CD4-positive, alpha-beta T cell treated with Interleukin-6 for 4 hours (primary cell): Measurements from ENCODE around the gene ARMH3.

Source experiments
- DNase-seq: peaks from one replicate; pipeline ENCODE4 v3.0.0-alpha.2; 2020; ENCODE audit warnings: mixed read lengths

ARMH3 gene

DNA sequence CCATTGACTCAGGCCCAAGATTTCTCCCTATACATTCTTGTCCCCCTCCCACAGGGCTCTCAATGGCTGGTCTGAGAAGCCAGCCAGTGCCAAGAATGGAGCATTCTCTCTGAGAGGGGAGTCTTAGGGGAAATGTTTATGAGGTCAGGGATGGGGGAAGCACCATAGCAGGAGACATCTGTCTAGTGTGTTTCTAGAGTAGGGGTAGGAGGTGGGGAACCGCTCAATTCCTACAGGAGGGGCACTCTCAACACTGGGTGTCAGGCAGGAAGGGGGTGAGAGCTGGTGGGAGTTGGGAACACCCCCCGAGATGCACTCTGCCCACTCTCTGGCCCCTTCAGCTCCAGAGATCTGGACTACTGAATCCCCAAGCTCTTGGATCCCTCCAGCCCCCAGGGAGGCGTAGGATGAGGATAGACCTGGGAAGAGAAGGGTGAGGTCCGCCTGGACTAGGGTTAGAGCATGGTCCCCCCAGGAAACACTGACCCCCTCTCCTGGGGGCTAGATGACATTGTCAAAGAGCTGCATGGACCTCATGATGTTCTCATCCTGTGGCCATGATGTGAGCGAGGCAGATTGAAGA is 229.0 kb downstream of the ARMH3 start:
- no peak for DNase-seq

DNA sequence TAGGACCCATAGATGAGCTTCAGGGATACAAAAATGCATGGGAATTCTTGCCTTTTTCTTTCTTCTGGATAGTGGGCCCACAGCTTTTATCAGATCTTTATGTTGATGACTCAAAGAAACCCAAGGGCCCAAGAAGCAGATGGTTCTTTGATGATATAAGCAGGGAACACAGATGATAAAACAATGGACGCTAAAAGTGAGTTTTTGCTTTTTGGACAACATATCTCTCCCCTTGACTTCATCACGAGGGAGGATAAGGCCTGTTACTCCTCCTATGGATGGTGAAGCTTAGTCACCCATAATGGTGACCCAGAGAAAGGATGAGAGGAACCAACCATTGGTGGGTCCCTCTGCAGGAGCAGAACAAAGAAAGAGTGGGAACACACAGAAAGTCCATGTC is 231.2 kb downstream of the ARMH3 start:
- DNase-seq = no peak

DNA sequence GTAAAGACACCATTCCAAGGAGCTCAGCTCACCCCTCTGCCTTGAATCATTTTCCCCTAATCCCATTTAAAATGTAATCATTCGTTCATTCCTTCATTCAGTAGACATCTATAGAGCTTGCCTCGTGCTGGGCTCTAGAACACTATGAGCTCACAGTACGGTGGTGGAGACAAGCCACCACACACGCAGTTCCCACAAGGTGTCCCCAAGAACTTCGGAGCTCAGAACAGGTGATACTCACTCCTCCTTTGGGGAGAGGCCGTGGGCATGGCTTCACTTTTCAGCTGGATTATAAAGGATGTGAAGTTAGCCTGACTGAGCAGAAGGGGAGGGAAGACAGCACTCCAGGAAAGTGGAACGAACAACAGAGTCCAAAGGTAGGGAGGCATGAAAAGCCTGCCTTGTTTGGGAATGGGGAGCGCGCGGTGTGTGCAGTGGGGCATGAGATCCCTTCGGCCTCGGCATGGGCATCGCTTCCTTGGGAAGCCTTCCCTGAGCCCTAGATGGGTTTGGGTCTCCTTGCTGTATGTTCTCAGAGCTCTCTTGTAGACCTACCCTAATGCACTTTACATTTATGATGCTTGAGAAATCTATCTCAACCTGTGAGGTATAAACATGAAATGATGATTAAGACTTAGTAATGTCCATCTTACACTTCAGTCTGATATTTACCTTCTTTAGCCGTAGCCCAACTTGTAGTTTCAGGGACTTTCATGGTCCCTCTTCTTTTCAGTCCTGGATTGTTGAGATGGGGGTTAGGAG is 236.9 kb downstream of the ARMH3 start:
- DNase-seq = no peak

DNA sequence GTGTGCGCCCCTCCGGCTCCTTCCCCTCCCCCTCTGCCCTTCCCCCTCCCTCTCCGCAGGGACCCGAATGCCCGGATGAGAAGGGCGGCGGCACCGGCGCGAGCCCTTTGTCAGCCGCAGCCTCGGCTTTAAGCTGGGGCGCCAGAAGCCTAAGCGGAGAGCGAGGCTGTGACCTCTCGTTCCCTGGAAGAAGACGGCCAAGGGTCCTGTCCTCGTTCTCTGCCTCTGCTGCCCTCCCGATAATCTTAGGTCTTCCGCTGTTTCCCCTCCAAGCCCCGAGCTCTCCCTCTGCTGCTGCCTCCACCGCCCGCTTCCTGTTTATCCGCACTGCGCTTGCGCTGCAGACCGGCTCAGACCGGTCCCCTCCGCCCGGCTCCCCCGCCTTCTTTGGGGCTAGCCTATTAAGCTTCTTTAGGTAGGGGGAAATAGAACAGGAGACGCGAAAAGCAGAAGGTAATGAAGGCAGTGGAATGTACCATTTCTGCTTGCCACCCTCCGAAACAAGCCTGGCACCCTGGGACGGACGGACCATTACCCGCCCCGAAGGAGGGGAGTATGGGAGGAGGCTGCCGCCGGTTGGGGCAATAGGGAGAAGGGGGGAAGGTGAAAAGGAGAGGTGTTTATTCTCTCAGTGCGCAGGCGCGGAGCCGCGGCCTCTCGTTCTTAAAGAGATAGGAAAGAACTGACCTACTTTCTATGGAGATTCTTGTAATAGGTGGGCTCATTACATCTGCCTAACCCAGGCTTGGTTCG is 237.7 kb downstream of the ARMH3 start, which contains the start of gene OGA:
OGA (minus strand) TSS at position 326 of the 753 bp plus-strand sequence. CDS start 422 bp downstream, outside the sequence.
- peak; percentile 99 for DNase-seq

DNA sequence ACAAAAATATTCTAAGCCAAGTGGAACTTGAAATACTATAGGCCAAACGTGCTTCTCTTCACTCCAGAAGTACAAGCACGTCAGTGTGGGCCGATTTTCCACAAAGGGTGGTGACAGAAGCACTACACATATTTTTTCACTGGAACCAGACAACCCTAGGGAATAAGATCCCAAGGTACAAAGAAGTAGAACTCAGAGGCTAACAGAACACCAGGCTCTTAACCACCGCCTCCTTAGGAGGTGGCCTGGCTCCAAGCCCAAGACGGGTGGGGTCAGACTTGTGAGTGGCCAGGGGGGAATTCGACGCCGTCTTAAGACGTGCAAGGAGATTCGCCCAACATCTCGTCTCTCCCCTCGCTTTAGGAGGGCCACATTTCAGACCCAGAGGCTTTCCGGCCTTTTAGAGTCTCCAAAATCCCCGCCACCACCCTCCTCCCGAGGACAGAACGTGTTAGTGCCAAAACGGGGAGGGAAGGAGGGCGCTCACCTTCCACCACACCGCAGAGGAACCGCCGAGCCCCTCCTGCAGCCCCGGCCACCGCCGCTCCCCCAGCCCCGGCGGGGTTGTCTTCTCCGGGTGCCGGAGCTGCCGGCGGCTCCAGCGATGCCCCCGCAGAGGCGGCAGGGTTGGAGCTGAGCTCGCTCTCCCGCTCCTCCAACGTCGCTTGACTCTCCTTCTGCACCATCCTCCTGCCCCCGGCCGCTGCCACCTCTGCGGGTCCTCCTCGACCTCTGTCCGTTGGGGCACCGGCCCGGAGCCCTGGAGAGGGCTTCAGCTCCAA is 238.4 kb downstream of the ARMH3 start:
- peak; percentile 43 for DNase-seq

DNA sequence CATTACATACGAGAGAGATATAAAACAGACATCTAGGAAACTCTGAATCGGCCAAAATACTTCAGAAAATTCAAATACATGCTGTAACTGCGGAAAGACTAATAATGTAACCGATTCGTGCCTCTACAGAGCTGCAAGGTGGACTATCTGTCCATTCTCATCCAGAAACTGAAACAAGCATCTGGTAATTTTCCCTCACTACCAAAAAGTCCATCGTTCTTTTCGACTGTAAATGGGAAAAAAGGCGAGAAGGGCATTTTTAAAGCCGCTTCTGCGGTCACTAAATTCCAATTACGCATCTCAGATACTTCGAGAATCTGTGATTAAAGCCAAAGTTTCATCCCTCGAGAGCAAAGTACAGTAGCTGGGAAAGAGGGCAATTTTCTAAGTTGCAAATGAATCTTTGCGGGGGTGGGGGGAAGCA is 239.0 kb downstream of the ARMH3 start:
- no peak for DNase-seq

DNA sequence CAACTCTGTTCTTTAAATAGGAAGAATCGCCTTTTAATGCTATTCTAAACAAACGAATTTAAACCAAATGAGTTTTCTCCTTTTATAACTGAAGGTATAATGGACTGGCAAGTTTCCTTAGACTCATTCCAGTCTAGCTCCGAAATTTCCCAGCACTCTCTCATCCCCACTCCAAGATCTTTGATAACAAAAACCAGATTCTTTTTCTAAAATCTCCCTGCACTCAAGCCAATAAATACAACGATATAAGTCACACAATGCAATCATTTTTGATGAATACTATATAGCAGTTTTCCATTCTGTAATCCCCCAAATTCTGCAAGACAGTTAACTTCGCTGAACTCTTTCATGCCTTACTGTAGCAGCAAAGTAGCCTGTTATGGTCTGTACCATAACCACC is 239.6 kb downstream of the ARMH3 start:
- no peak for DNase-seq

DNA sequence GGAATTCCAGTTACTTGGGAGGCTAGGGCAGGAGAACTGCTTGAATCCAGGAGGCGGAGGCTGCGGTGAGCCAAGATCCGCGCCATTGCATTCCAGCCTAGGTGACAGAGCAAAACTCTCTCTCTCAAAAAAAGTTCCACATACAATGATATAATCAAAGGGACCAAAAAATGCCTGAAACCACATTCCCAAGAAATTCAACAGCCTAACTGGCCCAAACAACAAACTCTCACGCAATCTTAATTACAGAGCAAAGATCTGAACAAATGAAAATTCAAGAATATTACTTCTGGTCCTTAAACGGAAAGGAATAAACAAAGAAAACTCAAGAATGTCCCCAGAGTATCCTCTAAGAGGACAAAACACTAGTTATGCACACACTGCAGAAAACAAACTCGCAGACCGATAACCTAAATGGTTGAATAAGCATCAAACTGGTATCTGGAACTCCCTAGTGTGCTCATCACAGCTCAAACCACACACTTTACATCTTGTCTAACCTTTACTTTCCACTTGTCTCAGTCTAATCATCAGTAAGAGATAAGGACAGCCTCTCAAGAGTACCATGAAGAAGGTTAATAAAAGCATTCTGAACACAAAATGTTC is 241.4 kb downstream of the ARMH3 start:
- no peak for DNase-seq

DNA sequence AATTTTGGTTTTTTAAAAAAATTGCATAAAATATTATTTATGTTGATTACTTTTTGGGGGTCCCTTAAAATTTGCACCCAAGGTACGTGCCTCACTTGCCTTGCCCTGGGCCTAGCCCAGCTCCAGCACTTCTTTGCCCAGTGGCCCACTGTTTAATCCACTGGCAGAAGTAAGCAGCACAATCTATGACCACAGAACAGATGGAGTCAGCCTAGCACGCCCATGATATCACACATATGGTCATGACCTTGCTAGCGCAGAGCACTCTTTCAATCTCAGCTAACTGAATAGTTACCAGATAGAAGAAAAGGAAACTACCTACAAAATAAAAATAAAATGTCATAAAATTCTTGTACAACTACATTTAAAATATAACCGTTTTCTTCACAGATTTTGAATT is 243.4 kb downstream of the ARMH3 start:
- DNase-seq = no peak

DNA sequence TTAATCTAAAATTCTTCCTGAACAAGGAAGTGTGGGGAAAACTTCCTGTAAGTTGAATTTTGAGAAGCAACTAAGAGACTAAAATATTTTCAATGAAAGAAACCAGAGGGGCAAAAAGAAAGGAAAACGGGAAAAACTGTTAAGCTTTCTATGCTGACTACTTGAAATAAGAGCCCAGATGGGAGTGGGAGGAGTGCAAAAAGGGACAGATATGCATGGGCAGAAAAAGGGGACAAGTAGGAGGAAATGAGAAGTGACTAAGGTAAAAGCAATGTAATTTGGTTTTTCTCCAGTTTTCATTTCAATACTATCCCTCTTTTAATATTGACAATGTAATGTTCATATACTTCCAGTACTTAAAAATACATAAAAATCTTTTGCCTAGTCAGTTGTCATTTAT is 248.8 kb downstream of the ARMH3 start:
- no peak for DNase-seq

DNA sequence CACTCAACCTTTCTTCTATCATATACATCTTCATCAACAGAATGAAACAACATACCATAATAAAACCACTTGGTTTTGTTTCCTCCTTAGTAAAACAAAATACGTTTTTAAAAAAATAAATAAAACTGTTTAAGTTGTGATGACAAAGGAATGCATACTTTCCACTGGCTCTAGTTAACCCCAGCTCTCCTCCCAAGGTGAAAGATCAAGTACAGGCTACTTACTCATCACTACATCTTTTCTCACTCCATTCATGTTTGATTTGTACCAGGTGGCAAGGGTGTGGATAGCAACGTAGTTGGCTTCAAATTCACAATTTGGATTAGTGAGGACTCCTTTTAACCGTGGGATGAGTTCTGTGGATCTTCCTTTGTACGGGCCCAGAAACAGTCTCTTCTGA is 252.5 kb downstream of the ARMH3 start:
- no peak for DNase-seq

DNA sequence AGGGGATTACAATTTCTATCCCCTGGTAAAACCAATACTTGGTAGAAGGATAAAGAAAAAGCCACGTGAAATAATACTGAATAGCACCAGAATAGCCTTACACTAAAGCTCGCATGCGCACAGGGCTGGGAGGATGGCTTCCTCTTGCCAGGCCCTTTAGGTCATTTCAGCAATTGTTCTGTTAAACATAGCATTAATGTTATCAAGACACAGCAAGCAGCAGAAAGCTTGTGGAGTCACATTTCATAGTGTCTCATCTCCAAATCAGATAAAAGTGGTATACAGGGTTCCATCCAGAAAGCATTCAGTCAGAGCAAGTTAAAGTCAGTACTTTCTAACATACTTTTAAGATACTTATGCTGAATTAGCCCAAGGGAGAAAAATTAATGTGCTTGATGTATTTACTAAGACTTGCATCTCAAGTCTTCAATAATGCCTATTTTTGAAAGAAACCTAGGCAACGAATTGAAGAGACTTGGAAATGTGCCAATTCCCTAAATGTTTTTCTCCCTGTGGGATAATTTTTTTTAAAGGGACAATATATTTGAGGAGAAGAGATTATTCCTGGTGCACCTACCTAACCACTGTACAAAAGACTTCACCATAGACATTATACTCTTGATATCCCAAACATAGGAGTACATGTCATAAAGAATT is 258.4 kb downstream of the ARMH3 start:
- DNase-seq = no peak
